HG03558 (cell line): ENCODE results near the gene TTLL11.
"Not testable (repeated sequence)": the region's sequence is repeated elsewhere in the genome, so short reads cannot be mapped to it uniquely, and the experiment has no call there.

ENCODE experiments used
- ATAC-seq: cut with Tn5 transposase; IDR thresholded peaks from one replicate; pipeline ENCODE4 v1.9.1; 2021; ENCODE audit warnings: moderate number of reproducible peaks; ENCODE audit not compliant: unreplicated experiment; ENCODE audit errors: extremely low read depth

Gene TTLL11

DNA sequence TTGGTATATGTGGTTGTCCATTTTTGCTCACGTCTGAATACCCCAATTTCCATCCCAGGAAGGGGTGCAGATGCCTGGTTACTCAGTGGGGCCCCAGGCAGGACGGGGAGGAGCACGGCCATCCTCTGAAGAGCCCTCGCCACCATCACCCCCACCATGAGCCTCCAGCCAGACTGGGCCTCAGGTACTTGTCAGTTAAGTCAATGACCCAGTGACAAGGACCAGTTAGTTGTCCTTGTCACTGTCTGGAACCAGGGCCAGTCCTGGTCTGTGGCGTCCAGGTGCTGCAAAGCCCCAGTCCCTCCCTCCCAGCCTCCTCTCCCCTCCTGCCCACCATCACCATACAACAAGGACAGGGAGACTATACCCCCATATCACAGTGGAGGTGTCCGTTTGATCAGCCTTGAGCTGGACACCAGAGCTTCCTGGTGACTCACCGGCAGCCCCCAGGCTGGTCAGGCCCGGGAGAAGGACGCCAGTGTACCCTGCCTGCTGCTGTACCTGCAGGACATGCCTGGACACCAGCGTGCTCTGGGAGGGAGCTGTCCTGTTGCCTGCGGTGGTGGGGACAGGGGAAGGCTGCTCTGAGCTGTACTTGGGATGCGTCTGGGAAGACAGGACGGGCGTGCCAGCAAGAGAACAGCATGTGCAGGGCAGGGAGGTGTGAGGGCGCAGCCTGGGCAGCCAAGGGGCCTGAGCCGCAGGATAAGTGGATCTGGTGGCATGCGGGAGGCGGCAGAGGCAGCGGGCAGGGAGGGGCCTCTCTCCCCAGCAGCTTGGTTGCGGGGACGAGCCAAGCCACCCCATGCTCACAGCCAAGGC lies 32.6 kb upstream of the TTLL11 start:
- no peak for ATAC-seq

- no peak for ATAC-seq
These were observed 32.0 kb upstream of the TTLL11 start for GRCh38 chr9:122125158-122125508.

GRCh38 chr9:122124528-122124927 lies 31.4 kb upstream of the TTLL11 start:
- no peak for ATAC-seq

DNA sequence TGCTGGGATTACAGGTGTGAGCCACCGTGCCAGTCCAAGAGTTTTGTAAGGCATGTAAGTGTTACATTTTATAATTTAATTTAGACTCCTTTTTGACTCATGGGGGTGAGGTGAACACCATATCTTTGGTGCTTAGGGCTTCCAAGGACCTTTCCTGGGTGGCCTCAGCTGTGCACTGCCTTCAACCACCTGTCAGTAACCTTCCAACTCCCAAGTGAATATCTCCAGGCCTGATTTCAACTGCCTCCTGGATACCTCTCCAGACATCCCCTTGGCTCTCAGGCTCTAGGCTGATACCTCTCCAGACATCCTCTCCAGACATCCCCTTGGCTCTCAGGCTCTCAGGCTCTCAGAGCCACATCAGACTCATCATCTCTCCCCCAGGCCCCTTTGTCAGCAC lies 30.9 kb upstream of the TTLL11 start:
- ATAC-seq: no peak

DNA sequence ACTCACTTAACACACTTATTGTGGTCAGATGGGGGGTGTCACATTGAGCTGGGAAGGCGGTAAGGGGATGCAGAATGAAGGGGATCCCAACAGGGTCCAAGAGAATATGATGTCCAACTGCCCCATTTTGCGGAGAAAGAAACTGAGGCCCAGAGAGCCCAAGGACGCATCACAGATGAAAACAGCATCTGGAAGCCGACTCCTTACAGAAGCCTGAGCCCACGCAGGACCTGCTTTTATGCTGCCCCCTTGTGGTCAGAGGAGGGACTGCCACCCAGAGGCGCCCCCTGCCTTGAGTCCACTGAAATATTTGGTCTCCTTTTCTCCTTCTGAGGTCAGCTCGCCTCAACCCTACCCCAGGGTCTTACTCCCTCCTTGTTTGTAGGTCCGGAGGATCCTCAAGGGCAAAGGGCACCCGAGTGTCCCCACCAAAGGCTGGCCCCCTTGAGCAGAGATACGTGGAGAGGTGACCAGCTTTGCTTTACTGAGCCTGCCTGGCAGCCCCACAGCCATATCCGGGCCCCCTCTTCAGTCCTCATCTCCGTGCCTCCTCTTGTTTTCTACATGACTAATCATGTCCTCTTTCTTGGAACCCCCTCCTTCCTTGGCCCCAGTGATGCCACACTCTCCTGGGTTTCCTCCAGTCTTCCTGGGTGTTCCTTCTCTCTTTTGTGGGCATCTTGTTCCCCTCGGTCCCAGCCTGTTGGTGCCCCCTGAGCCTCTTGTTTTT lies 30.0 kb upstream of the TTLL11 start:
- ATAC-seq: no peak

DNA sequence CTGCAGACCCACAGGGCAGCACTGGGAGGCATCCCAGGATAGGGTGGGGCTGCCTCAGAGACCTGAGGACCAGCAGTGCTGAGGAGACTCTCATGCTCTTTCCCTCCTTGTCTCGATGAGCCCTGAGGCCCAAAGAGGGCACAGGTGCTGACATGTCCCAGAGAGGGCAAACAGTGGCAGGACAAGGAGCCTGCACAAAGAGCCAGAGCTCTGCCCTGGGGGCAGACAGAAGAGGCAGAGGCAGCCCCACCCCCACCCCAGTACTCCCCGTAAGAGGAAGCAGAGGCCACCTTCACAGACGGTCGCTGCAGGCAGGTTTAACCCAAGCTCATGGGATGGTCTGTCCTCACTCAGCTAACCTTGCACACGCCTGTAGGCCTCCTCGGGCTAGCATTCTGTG lies 29.4 kb upstream of the TTLL11 start:
- ATAC-seq: no peak

- no peak for ATAC-seq
These were observed 28.8 kb upstream of the TTLL11 start for GRCh38 chr9:122121931-122122330.

DNA sequence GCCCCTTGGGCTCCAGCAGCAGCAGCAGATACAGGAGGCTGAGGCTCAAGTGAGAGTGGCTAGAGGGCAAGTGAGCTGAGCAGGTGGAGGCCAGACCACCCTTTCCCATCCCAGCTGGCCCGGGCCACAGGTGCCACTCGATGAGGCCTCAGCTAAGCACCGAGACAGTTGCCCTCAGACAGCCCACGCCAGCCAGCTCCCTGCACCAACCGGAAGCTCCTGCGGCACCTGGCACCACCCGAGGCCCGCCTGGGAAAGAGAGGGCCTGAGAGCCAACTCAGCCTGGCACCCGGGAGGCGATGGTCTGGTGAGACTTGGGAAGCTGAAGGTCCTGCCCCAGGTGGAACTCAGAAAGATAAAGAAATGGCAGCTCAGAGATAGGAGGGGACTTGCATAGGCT lies 28.3 kb upstream of the TTLL11 start:
- ATAC-seq: no peak

GRCh38 chr9:122120316-122121071 lies 27.4 kb upstream of the TTLL11 start:
- no peak for ATAC-seq

GRCh38 chr9:122119721-122120120 lies 26.6 kb upstream of the TTLL11 start:
- no peak for ATAC-seq

DNA sequence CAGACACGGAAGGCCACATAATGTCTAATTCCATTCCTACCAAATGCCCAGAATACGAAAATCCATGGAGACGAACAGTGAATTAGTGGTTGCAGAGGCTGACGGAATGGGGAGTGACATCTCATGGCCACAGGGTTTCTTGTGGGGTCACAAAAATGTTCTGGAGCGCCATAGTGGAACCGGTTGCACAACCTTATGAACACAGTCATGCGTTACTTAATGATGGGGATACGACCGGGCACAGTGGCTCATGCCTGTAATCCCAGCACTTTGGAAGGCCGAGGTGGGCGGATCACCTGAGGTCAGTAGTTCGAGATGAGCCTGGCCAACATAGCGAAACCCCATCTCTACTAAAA lies 26.0 kb upstream of the TTLL11 start:
- ATAC-seq: no peak

- ATAC-seq: no peak
These were observed 25.4 kb upstream of the TTLL11 start for GRCh38 chr9:122118343-122119165.

DNA sequence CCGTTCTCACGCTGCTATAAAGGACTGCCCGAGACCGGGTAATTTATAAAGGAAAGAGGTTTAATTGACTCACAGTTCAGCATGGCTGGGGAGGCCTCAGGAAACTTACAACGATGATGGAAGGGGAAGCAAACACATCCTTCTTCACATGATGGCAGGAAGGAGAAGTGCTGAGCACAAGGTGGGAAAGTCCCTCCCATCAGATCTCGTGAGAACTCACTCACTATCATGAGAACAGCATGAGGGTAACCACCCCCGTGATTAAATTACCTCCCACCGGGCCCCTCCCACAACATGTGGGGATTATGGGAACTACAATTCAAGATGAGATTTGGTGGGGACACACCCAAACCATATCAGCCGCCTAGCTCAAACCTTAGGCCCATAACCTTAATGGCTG lies 24.1 kb upstream of the TTLL11 start:
- not testable (repeated sequence) for ATAC-seq

GRCh38 chr9:122116448-122117173 lies 23.5 kb upstream of the TTLL11 start:
- no peak for ATAC-seq

GRCh38 chr9:122116040-122116439 lies 22.9 kb upstream of the TTLL11 start:
- ATAC-seq: no peak

DNA sequence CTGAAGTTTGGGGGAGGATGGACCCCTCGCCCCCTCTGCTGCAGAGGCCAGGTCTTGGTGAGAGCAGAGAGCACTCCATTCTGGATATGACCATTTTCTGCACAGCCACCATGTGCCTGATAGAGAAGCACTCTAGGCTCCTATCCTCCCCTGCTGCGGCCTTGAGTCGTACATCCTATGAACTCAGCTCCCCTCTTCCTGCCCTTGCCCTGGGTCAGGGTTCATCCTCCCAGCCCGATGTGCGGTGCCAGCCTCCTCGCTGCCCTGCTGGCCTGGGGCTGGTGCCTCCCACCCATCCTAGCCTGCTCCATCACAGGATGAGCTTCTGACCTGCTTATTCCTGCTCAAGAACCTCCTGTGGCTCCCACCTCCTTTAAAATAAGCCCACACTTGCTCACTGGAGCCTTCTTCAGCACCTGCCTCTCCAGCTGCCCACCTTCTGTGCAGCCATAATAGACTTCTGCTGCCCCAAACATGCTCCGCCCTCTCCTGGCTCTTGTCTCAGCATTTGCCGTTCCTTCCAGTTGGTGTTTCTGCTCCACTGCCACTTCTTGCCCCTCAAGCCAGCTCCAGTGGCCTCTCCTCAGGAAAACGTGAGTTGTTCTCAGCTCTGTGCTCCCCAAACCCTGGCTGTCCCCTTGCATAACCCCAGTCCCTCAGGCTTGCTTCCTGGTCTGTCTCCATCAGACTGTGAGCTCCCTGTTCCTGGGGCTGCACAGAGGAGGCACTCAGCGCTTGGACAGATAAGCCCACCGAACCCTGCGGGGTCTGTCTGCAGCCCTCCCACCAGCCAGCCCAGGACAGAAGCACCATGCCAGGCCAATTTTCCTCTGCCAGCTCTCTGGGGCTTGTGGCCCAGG lies 22.3 kb upstream of the TTLL11 start:
- no peak for ATAC-seq

DNA sequence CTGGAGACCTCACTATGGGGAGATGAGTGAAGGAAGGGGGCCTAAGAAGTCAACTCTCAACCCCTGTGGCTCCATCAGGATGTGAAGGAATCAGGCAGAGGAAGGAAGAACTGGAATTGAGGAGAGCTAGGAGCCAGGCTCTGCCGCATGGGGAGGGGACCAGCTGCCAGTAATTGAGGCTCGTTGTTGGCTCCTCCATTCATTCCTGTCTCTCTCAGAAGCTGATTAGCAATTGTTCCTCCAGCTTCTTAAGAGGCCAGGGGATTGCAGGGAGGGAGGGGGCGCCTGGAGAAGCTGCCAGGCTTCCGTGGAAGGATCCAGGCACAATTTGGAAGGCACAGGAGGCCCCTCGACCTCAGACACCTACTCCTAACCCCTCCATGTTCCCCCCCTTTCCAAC lies 20.5 kb upstream of the TTLL11 start:
- no peak for ATAC-seq

- no peak for ATAC-seq
These were observed 19.1 kb upstream of the TTLL11 start for GRCh38 chr9:122112238-122112637.
